ENCODE data around the gene PLA2G5. TPM values are rescaled to one million over a fixed set of nuclear protein-coding genes. Genes with fewer than 3 reads are reported as not detected.

Gene PLA2G5
- total RNA-seq, 4 donors from 2014 or later, result 0.97 to 6.7 (median 2.3) TPM; not detected in 1

DNA sequence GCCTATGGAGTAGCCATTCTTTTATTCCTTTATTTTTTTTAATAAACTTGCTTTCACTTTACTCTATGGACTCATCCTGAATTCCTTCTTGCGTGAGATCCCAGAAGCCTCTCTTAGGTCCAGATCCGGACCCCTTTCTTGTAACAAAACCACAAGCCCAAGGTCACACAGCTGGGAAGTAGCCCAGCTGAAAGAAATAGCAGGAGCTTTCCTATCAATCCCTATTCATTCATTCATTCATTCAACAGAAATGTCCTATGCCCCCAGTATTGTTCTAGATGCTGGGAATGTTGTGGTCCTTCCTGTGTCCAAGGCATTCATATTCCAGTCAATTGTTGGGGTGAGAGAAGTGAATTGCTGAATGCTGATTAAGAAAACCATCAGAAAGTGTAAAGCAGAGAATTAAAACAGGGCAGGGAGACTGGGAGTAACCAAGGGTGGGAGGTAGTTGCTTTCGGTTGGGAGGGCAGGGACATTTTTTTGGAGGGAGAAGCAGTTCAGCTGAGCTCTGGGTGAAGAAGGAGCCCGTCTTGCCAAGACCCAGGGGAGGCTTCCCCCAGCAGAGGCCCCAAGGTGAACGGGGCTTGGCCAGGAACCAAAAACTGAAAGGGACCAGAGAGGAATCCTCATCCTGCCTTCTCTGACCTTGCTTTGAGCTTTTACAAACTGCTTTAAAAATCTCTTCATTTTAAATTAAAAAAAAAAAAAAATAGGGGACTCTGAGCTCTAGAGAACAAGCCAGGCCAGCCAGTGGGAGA lies 38.6 kb downstream of the PLA2G5 start:
- no peak for DNase-seq
- peaks cover 0 to 8% (median 2%) of the 10 kb centered on the region in 3 donors for H3K4me1 ChIP-seq
- WGBS, 2 donors, result 61 to 72% methylated on average over 5 of the region's 5 CpGs
- H3K36me3 ChIP-seq, result no peaks in the 10 kb centered on the region
- intact Hi-C loops (cut with DNase I), result no loop called here
- H3K4me3 ChIP-seq, result no peak overlapping the region
- peaks cover 0 to 7% (median 0%) of the 10 kb centered on the region in 4 donors for H3K27me3 ChIP-seq
- no peaks in the 10 kb centered on the region for H3K9me3 ChIP-seq
- no peak for TF ChIP-seq POLR2A (IDR thresholded peaks at IDR 0.05)
- no peak overlapping the region for H3K27ac ChIP-seq

DNA sequence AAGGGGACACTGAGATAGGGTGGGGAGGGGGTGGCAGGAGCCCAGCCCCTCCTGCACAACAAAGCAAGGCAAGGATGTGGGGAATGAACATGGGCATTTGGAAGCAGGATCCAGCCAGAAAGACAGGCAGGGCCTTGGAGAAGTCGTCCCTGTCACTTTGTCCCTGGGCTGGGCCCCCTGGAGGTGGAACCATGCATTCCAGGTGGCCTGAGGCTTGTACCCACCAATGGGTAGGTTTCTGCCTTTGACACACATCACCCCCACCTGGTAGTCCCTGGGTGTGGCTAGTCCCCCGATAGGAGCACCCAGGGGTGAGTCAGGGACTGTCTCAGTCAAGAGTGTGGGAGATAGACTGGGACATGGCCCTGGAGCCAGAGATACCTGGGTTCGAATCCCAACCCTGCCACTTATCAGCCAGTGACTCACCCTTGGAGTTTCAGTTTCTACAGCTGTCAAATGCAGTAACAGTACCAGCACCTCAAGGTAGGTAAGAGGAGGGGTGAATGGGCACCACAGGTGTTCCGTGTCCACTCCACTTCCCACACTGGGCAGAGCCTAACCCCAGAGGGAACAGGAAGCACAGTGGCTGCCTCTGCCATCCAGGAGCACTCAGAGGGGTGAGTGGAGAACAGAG lies 39.3 kb downstream of the PLA2G5 start:
- Histone ChIP-seq H3K4me3 (no peak overlapping the region), H3K9me3 (no peaks in the 10 kb centered on the region), H3K36me3 (no peaks in the 10 kb centered on the region), H3K27ac (no peak overlapping the region), H3K27me3 (peaks cover 0 to 15% (median 0%) of the 10 kb centered on the region in 4 donors), H3K4me1 (peaks cover 0 to 8% (median 2%) of the 10 kb centered on the region in 3 donors)
- TF ChIP-seq, protein P1, sequence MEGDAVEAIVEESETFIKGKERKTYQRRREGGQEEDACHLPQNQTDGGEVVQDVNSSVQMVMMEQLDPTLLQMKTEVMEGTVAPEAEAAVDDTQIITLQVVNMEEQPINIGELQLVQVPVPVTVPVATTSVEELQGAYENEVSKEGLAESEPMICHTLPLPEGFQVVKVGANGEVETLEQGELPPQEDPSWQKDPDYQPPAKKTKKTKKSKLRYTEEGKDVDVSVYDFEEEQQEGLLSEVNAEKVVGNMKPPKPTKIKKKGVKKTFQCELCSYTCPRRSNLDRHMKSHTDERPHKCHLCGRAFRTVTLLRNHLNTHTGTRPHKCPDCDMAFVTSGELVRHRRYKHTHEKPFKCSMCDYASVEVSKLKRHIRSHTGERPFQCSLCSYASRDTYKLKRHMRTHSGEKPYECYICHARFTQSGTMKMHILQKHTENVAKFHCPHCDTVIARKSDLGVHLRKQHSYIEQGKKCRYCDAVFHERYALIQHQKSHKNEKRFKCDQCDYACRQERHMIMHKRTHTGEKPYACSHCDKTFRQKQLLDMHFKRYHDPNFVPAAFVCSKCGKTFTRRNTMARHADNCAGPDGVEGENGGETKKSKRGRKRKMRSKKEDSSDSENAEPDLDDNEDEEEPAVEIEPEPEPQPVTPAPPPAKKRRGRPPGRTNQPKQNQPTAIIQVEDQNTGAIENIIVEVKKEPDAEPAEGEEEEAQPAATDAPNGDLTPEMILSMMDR (IDR thresholded peaks at IDR 0.05), result no peak
- no peak for TF ChIP-seq POLR2A (IDR thresholded peaks at IDR 0.05)
- WGBS, 2 donors, result 43 to 86% methylated on average over 1 to 3 of the region's 4 CpGs
- no peak for DNase-seq
- intact Hi-C loops (cut with DNase I), result no loop called here

DNA sequence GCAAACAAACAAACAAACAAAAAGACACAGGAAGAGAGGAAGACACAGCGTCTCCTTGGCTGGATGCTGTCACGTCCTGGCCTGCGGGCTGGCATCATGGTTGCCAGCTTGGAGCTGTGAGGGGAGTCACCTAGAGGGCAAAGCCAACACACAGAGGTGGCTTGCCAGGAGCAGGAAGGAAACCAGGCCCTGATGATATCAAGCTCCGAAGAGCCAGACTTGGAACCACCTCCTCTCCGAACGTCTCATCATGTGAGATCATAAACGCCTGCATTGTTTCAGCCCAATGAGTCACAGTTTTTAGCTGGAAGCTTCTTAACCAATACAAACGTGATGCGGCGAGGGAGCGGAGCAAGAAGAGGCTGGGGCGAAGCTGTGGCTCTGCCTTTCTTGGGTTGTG lies 40.7 kb downstream of the PLA2G5 start:
- 41 to 55% methylated on average over 11 to 12 of the region's 12 CpGs for WGBS, 2 donors
- H3K9me3 ChIP-seq, result no peaks in the 10 kb centered on the region
- H3K27ac ChIP-seq, result peak overlapping the region in 2 of 4 donors; percentile 21 to 37
- DNase-seq, result no peak
- H3K36me3 ChIP-seq, result no peaks in the 10 kb centered on the region
- peaks cover 0 to 22% (median 0%) of the 10 kb centered on the region in 4 donors for H3K27me3 ChIP-seq
- no peak overlapping the region for H3K4me3 ChIP-seq
- TF ChIP-seq, protein P1 (IDR thresholded peaks at IDR 0.05), result no peak
- TF ChIP-seq POLR2A (IDR thresholded peaks at IDR 0.05), result no peak
- intact Hi-C loops (cut with DNase I), result no loop called here
- H3K4me1 ChIP-seq, result peaks cover 0 to 8% (median 2%) of the 10 kb centered on the region in 3 donors

DNA sequence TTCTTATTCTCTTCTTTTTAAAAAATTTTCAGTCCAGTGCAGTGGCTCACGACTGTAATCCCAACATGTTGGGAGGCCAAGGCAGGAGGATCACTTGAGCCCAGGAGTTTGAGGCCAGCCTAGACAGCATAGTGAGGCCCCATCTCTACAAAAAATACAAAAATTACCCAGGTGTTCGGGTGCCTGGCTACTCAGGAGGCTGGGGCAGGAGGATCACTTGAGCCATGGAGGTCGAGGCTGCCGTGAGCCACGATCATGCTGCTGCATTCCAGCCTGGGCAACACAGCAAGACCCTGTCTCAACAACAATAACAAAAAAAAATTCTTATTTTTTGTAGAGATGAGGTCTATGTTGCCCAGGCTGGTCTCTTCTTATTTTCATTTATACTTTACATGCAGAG lies 41.5 kb downstream of the PLA2G5 start:
- TF ChIP-seq, protein P1 (IDR thresholded peaks at IDR 0.05), result no peak
- TF ChIP-seq POLR2A (IDR thresholded peaks at IDR 0.05), result no peak
- peaks cover 0 to 22% (median 0%) of the 10 kb centered on the region in 4 donors for H3K27me3 ChIP-seq
- no peaks in the 10 kb centered on the region for H3K9me3 ChIP-seq
- 83 to 84% methylated on average over 5 of the region's 5 CpGs for WGBS, 2 donors
- H3K4me3 ChIP-seq, result no peak overlapping the region
- H3K4me1 ChIP-seq, result peaks cover 0 to 8% (median 2%) of the 10 kb centered on the region in 3 donors
- intact Hi-C loops (cut with DNase I), result no loop called here
- DNase-seq, result no peak
- H3K27ac ChIP-seq, result no peak overlapping the region
- H3K36me3 ChIP-seq, result no peaks in the 10 kb centered on the region

DNA sequence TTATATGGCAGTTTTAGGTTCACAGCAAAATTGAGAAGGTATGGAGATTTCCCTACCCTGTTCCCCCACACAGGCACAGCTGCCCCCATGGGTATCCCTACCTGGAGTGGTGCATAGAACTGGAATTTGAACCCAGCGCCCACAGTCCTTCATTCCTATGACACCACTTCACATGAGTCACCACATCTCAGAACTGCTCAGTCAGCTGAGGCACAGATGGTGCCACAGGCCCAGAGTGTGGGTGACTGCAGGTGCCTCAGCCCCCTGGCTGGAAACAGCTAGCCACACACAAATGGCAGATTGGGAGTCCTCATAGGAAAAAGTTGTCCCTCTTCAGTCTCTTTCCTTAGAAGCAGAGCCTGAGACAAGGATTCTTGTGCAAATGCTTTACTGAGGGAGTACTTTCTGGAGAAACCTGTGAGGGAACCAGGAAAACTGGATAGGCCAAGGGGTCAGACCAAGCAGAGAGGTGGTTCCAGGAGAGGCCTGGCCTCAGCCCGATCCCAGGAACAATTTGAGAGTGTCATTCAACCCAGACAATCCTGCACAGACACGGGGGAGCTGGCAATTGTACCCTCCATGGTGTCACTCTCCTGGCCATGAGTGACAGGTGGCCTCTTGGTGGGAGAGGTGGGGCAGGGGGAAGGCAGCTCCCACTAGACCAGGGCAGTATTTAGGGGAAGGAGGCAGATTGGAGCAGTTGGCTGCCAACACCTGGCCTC lies 42.4 kb downstream of the PLA2G5 start:
- intact Hi-C loops (cut with DNase I), result no loop called here
- H3K27me3 ChIP-seq, result peaks cover 0 to 22% (median 0%) of the 10 kb centered on the region in 4 donors
- no peaks in the 10 kb centered on the region for H3K9me3 ChIP-seq
- no peak overlapping the region for H3K4me3 ChIP-seq
- H3K36me3 ChIP-seq, result no peaks in the 10 kb centered on the region
- TF ChIP-seq, protein P1 (IDR thresholded peaks at IDR 0.05), result no peak
- no peak for TF ChIP-seq POLR2A (IDR thresholded peaks at IDR 0.05)
- no peak overlapping the region for H3K27ac ChIP-seq
- WGBS, 2 donors, result 60 to 63% methylated on average over 1 to 2 of the region's 3 CpGs
- DNase-seq, result no peak
- peaks cover 0 to 8% (median 2%) of the 10 kb centered on the region in 3 donors for H3K4me1 ChIP-seq
